NCI-H226 (cell line): ENCODE data around the gene STRBP.

Source experiments
- DNase-seq: peaks from one replicate; pipeline ENCODE4 v3.0.0-alpha.2; 2015

STRBP gene

DNA sequence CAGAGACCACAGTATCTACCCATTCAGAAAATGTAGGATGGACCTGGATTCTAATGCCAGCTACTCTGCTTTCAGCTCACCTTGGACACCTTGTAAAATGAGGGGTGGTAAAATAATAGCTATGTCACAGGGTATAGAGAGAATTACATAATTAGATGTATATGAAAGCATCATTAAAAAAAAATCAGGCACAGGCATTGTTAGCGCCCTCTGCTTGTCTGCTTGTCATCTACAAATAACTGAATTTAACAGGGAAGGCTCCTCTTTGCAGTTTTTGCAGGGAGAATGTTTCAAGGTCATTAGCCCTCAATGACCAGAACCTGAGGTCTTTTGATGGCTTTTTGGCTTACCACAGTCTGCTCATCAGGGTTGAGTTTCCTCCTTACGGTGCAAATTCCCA, 176.9 kb downstream of the STRBP start:
- DNase-seq, result no peak

DNA sequence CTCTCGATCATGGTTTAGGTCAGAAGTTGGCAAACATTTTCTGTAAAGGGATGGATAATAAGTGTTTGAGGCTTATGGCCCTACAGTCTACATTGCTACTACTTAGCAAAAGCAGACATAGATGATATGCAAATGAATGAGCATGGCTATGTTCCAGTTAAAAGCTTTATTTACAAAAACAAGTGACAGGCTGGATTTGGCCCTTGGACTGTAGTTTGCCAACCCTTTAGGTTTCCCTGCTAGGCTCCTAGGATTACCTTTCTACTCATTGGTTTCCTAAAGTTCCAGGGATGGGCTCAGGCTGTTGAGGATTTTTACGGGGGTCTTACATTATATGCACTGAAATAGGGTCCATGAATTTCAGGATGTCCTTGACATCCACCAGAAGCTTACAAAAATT, 177.4 kb downstream of the STRBP start:
- no peak for DNase-seq

DNA sequence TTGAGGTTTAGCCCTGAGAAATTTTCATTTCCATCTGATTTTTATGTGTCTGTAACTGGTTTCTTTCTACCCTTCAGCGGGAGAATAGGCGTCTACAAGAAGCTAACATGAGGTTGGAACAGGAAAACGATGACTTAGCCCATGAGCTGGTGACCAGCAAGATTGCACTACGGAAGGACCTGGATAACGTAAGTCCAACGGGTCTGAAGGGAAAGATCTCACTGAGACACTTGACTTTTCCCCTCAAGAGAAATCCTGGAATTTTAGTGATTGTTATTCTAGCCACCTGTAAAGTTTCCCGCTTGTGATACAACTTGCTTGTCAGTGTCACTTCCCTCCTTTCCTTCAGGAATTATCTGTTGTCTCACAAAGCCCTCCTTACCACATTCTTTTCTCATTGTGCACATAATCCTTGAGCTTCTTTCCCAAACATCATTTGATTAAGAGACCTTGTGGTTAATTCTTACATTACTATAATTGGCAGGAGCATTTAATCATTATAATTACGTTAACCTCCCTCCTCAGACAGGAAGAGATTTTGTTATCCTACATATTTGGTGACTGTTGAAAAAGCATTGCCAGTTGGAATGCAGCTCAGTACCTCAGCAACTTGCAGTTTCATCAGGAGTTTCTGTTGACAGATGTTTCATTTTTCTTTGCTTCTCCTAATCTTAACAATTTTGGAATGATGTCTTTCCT, 178.0 kb downstream of the STRBP start:
- DNase-seq, result no peak

DNA sequence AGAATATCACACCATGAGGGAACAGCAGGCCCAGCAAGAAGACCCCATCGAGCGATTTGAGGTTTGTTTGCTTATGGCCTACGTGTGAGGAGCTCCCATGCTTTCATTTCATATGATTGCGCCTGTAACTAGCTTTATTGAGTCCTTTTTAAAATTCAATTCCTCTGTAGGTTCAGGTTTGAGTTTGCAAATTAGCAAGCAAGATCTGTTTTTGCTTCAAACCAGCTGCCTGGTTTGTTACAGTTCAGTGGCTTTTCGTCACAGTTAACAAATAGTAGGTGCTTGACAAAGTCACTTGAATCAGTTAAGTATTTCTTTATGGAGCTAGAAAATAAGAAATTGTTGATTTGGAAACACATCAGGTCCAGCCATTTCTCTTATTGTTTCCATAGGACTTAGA, 178.6 kb downstream of the STRBP start:
- no peak for DNase-seq

DNA sequence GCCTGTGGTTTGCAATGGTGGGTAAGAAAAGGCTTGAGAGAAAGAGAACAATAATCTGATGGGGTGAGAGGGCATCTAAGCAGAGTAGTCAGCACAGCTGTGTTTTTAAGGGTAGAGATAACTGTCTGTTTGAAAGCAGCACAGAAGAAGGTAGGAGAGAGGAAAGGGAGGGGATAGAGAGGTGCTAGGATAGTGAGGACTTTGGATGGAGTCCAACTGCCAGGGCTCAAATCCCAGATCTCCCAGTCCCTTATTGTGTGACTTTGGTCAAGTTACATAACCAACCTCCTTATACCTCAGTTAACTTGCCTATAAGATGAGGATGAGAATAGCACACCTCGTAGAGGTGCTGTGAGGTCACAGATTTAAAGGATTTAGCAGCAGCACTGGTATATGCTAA, 179.3 kb downstream of the STRBP start:
- DNase-seq, result no peak

DNA sequence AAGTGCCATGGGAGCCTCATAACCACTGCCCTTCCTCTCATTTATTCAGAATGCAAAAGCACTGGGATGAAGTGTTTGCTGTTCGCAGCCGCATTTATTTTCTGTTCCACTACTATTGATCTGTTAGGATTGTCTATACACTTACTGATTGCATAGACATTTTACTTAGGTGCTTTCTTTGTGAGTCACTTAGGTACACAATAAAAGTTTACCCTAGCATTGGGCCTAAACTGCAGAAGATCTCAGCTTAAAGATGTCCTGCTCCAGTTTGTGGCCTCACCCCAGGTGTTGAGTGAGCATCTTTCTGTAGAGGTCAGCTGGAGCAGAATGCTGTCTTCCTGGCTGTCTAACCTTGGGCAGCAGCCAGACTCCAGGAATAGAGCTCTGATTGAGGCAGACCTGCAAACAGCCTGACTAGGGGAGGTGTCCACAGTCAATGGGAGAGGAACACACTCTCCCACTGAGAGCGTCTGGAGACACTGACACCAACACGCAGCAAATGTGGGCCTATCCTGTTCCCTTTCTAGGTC, 181.0 kb downstream of the STRBP start:
- DNase-seq, result no peak

DNA sequence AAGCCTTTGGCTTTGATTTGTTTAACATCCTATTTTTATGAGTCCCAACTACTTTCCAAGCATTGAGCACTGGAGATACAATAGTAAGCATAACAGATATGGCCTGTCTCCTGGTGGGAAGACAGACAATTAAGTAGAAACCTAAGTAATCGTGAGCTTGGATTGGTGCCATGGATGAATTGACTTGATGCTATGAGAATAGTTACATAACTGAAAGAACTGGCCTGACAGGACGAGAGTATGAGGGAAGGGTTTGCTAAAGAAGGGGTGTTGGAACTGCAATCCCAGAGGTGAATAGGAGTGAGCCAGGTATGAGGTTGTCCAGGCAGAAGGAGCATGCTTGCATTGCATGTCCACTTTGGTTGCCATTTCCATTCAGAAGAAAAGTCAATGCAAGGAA, 182.5 kb downstream of the STRBP start:
- DNase-seq, result no peak

DNA sequence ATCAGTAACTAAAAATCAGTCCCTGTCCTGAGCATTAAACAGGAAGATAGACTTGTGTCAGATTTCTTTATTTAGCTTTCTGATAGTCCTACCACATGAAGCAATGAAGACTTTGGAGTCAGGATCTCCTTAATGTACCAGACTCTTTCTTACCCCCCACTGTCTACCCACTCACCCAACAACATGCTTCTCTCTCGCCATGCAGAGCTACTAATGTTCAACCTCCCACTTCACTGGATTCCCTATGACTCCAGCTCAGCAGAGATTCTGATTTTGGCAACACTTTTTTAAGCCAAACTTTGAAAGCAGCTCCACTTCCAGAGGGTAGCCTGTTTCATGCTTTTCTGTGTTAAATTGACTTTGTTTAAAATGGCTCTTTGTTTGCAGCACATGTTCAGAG, 184.1 kb downstream of the STRBP start:
- DNase-seq, result no peak

DNA sequence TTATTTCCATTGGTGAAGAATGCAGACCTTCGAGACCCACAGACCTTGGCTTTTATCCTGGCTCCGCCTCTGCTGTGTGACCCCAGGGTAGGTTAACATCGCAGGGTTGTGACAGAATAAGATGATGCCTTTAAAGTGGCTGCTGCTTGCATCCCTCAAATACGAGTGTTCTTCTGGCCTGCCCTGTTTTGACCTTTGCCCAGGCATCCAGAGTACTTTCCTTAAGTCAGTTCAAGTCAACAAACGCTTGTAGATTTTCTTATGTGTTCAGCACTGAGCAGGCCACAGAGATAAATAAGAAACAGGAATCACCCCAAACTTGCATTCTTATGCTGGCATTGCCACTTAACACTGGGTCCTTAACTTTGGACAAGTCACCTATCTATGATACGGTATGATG, 184.7 kb downstream of the STRBP start:
- DNase-seq, result no peak

DNA sequence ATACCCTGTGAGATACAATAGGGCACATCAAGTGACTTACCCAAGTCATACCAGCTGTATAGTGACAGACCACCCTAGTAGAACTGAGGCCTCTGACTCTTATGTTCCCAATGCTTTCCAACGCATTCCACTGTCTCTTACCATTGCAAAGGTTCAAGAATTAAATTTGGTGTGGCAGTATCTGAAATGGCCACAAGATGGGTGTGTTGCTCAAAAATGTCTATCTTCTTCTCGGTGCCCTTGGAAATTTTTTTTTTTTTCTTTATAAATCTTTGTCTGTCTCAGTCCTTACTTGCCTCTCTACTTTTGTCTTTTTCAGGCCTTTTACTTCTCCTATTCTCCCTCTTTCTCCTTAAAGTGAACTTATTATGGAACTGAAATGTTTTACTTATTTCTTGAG, 186.6 kb downstream of the STRBP start:
- DNase-seq, result no peak

DNA sequence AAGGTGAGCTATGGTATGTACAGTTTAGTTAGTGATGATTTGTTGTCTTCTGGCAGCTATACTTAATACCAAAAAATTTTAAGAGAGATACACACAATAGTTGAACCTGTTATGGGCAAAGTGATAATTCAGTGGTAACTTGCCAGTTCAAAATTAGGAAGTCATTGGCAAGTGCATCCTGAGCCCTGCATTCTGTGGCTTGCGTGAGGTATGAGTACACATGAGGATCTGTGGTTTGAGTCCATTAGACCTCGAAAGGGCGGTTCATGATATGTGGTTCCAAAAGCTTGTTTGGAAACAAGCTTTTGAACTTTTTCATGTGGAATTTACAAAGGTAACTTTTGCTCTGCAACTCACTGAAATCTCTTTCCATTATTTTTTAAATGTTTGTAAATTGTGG, 187.9 kb downstream of the STRBP start:
- no peak for DNase-seq

DNA sequence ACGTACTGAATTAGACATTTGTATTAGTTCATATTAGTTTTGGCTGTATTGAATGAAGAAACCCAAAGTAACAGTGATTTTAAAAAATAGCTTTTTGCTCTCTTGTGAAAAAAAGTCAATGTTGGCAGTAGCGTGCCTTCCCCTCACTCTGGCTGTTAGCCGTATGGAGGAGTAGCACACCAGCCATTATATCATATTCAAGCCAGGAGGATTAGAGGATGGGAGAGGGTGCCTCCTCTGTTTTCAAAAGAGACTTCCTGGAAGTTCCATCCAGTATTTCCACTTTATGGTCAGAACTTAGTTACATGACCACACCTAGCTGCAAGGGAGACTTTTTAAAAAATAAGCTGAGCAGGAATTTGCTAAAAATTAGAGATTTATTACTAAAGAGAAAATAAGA, 193.8 kb downstream of the STRBP start:
- no peak for DNase-seq

DNA sequence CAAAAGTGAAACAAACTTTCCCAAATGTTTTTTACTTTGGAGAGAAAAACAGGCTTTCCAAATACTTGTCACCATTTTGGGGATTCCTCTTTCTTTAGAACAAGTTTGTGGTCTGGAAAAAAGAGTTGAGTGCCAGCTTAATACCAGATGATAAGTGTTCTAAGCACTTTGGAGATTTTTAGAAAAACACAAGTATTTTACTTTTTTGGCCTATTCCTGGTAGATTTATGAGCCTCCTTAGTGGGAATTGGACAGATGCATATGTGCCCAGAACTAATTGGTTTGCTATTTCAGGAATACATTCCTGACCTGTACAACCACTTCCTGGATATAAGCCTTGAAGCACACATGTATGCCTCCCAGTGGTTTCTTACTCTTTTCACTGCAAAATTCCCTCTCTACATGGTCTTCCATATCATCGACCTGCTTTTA, 194.4 kb downstream of the STRBP start:
- DNase-seq, result peak; percentile 23

DNA sequence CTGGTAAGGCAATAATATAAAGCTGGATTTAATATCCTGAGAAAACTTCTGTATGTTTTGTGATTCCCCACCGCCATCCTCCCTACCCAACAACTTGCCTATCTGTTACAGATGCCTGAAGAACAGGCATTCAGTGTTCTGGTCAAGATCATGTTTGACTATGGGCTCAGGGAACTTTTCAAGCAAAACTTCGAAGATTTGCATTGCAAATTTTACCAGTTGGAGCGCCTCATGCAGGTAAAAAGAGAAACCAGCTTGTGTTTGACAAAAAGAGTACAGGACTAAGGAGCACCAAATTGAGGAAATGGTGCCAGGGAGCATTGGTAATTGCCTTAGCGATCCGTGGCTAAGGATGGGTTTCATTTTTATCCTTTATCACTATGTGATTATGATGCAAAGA, 194.9 kb downstream of the STRBP start:
- no peak for DNase-seq

DNA sequence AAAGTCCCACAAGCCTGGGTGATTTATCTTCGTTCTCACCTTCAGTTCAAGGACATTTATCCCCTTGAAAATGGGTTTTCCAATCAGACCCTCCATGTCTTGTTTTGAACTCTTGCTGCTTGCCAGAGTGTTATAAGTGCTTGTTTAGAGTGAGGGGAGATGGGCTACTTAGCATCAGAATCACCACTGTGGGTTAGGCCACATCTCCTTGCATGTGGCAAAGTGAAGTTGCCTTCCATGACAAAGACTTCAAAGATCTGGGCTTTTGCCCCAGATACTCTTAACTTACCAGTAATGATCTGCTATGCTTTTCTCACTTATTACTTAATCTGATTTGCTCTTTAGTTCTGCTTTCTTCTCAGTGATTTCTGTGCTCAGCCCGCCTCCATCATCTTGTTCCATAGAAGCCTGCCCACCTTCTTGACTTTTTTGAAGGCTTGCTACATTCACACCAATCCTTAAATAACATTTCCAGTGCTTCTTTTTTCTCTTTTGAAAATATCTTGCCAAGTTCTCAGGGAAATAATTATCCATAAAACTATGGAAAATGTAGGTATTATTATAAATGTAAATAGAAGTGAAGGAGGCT, 195.9 kb downstream of the STRBP start:
- DNase-seq, result no peak
